ENCODE results near the gene CCL27.

GRCh38 chr9:34620061-34620994 is 42.1 kb downstream of the CCL27 start, which contains the start of gene DCTN3:
- TF ChIP-seq, protein P1, sequence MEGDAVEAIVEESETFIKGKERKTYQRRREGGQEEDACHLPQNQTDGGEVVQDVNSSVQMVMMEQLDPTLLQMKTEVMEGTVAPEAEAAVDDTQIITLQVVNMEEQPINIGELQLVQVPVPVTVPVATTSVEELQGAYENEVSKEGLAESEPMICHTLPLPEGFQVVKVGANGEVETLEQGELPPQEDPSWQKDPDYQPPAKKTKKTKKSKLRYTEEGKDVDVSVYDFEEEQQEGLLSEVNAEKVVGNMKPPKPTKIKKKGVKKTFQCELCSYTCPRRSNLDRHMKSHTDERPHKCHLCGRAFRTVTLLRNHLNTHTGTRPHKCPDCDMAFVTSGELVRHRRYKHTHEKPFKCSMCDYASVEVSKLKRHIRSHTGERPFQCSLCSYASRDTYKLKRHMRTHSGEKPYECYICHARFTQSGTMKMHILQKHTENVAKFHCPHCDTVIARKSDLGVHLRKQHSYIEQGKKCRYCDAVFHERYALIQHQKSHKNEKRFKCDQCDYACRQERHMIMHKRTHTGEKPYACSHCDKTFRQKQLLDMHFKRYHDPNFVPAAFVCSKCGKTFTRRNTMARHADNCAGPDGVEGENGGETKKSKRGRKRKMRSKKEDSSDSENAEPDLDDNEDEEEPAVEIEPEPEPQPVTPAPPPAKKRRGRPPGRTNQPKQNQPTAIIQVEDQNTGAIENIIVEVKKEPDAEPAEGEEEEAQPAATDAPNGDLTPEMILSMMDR (IDR thresholded peaks at IDR 0.05): no peak
- no peak for TF ChIP-seq POLR2A (IDR thresholded peaks at IDR 0.05; ENCODE audit: low read depth)
